HepG2 (cell line): ENCODE measurements around the gene IMPACT. TPM values are rescaled to one million over a fixed set of nuclear protein-coding genes. Genes with fewer than 3 reads are reported as not detected.

Experiments used
- ARNTL ChIP-seq: sonication (generic); formaldehyde crosslinking; IDR thresholded peaks from 2 replicates; pipeline ENCODE4 v1.4.0; 2020; ENCODE audit warnings: mild to moderate bottlenecking, missing genetic modification reagents
- PPARG ChIP-seq: conservative IDR thresholded peaks from 2 replicates; pipeline ENCODE4 v1.6.1; 2016; ENCODE audit warnings: missing biosample characterization, missing genetic modification reagents
- ZNF589 ChIP-seq: sonication (generic); formaldehyde crosslinking; conservative IDR thresholded peaks from 2 replicates; pipeline ENCODE4 v1.8.0; 2022; ENCODE audit warnings: mild to moderate bottlenecking, moderate library complexity, missing genetic modification reagents
- polyA plus RNA-seq, 8 experiments: library from polyadenylated mRNA; depleted of rRNA in 3 of 8; stranded (reverse) in 7 of 8; unstranded in 1 of 8; fragments of >200 nt; fragmentation: Illumina TruSeq in 4 of 8; extraction: Trizol in 4 of 8; gene quantifications; 2 replicates each; pipeline versions ENCODE4 v1.2.1 to v1.2.3, GENCODE V29; 2011 to 2016; ENCODE audit warnings: low read depth in 4 of 8, missing spikeins in 1 of 8, mixed read lengths in 1 of 8; ENCODE audit not compliant: insufficient read depth in 1 of 8
- total RNA-seq, 5 experiments: library from RNA; depleted of rRNA; stranded (reverse); fragments of >200 nt; fragmentation: Illumina TruSeq; extraction: Trizol; gene quantifications; 2 replicates each; pipeline ENCODE4 v1.2.3, GENCODE V29; 2016; ENCODE audit warnings: low read depth in 1 of 5
- TF ChIP-seq, protein P1 (sequence below): sonication (generic); formaldehyde crosslinking; IDR thresholded peaks from 2 replicates; pipeline ENCODE4 v1.4.0; 2020; ENCODE audit warnings: missing genetic modification reagents
- TF ChIP-seq, protein P2 (sequence below): sonication (generic); formaldehyde crosslinking; IDR thresholded peaks from 2 replicates; pipeline ENCODE4 v1.4.0; 2020; ENCODE audit warnings: missing genetic modification reagents, borderline replicate concordance
- TF ChIP-seq, protein P3 (sequence below): sonication (generic); formaldehyde crosslinking; IDR thresholded peaks from 2 replicates; pipeline ENCODE4 v1.4.0; 2020; ENCODE audit warnings: mild to moderate bottlenecking, low read depth, missing genetic modification reagents

The IMPACT gene
- total and polyA plus RNA-seq, 2 of the 13 experiments (the other 11 are each of a cell fraction or from before 2014, with no cell fraction given): 5.0 to 7.7 TPM

DNA sequence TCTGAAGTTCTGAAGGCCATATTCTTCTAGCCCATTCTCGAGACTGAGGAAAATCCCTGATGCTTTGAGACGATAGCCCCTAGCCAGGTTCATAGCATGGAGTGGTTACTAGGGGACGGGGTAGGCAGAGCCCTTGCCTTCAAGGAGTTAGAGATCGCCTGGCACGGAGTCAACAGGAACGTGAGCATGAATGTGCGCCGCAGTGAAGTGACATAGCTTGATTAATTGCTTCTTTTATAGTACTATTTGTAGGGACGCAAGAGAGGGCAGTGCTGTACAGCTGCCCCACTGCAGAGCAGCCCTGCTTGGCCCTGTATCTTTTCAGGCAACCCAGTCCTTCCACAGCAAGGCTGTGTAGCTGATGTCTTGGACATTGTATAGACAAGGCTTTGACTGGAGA is 60.2 kb downstream of the IMPACT start (continued):
- TF ChIP-seq, protein P1, sequence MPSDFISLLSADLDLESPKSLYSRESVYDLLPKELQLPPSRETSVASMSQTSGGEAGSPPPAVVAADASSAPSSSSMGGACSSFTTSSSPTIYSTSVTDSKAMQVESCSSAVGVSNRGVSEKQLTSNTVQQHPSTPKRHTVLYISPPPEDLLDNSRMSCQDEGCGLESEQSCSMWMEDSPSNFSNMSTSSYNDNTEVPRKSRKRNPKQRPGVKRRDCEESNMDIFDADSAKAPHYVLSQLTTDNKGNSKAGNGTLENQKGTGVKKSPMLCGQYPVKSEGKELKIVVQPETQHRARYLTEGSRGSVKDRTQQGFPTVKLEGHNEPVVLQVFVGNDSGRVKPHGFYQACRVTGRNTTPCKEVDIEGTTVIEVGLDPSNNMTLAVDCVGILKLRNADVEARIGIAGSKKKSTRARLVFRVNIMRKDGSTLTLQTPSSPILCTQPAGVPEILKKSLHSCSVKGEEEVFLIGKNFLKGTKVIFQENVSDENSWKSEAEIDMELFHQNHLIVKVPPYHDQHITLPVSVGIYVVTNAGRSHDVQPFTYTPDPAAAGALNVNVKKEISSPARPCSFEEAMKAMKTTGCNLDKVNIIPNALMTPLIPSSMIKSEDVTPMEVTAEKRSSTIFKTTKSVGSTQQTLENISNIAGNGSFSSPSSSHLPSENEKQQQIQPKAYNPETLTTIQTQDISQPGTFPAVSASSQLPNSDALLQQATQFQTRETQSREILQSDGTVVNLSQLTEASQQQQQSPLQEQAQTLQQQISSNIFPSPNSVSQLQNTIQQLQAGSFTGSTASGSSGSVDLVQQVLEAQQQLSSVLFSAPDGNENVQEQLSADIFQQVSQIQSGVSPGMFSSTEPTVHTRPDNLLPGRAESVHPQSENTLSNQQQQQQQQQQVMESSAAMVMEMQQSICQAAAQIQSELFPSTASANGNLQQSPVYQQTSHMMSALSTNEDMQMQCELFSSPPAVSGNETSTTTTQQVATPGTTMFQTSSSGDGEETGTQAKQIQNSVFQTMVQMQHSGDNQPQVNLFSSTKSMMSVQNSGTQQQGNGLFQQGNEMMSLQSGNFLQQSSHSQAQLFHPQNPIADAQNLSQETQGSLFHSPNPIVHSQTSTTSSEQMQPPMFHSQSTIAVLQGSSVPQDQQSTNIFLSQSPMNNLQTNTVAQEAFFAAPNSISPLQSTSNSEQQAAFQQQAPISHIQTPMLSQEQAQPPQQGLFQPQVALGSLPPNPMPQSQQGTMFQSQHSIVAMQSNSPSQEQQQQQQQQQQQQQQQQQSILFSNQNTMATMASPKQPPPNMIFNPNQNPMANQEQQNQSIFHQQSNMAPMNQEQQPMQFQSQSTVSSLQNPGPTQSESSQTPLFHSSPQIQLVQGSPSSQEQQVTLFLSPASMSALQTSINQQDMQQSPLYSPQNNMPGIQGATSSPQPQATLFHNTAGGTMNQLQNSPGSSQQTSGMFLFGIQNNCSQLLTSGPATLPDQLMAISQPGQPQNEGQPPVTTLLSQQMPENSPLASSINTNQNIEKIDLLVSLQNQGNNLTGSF (CRISPR knock-in tag): no peak
- no peak for TF ChIP-seq ZNF589 (CRISPR knock-in tag)
- TF ChIP-seq, protein P2, sequence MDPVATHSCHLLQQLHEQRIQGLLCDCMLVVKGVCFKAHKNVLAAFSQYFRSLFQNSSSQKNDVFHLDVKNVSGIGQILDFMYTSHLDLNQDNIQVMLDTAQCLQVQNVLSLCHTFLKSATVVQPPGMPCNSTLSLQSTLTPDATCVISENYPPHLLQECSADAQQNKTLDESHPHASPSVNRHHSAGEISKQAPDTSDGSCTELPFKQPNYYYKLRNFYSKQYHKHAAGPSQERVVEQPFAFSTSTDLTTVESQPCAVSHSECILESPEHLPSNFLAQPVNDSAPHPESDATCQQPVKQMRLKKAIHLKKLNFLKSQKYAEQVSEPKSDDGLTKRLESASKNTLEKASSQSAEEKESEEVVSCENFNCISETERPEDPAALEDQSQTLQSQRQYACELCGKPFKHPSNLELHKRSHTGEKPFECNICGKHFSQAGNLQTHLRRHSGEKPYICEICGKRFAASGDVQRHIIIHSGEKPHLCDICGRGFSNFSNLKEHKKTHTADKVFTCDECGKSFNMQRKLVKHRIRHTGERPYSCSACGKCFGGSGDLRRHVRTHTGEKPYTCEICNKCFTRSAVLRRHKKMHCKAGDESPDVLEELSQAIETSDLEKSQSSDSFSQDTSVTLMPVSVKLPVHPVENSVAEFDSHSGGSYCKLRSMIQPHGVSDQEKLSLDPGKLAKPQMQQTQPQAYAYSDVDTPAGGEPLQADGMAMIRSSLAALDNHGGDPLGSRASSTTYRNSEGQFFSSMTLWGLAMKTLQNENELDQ (CRISPR knock-in tag): no peak
- no peak for TF ChIP-seq ARNTL (CRISPR knock-in tag)
- TF ChIP-seq PPARG (CRISPR knock-in tag): no peak
- TF ChIP-seq, protein P3, sequence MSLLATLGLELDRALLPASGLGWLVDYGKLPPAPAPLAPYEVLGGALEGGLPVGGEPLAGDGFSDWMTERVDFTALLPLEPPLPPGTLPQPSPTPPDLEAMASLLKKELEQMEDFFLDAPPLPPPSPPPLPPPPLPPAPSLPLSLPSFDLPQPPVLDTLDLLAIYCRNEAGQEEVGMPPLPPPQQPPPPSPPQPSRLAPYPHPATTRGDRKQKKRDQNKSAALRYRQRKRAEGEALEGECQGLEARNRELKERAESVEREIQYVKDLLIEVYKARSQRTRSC (CRISPR knock-in tag): no peak
